HepG2 (cell line): ENCODE data around the gene SLC28A1.

ENCODE experiments used
- ASH2L ChIP-seq: fragments of 300-600, 200-600 bp; sonication (generic); IDR thresholded peaks from 2 replicates; pipeline ENCODE4 v1.7.0; 2017; ENCODE audit warnings: low read depth, mild to moderate bottlenecking, moderate library complexity, mixed read lengths, low read length; ENCODE audit not compliant: insufficient read length
- NFE2L2 ChIP-seq: fragments of 150-350 bp; IDR thresholded peaks from 2 replicates; pipeline ENCODE4 v1.6.1; 2014; ENCODE audit warnings: low read length
- YY1 ChIP-seq: IDR thresholded peaks from 2 replicates; pipeline ENCODE4 v1.6.1; 2011; ENCODE audit warnings: low read length, low read depth, moderate library complexity, mild to moderate bottlenecking; ENCODE audit not compliant: insufficient read depth, insufficient replicate concordance
- TF ChIP-seq, protein P1 (sequence below): sonication (generic); formaldehyde crosslinking; IDR thresholded peaks from 2 replicates; pipeline ENCODE4 v1.5.0; 2020; ENCODE audit warnings: missing genetic modification reagents
- TF ChIP-seq, protein P2 (sequence below): sonication (generic); formaldehyde crosslinking; IDR thresholded peaks from 2 replicates; pipeline ENCODE4 v1.5.0; 2020; ENCODE audit warnings: mild to moderate bottlenecking, missing genetic modification reagents, moderate library complexity
- TF ChIP-seq, protein P3 (sequence below): sonication (generic); formaldehyde crosslinking; IDR thresholded peaks from 2 replicates; pipeline ENCODE4 v1.4.0; 2020; ENCODE audit warnings: missing genetic modification reagents
- TF ChIP-seq, protein P4 (sequence below): sonication (generic); formaldehyde crosslinking; IDR thresholded peaks from 2 replicates; pipeline ENCODE4 v1.8.1; 2023; ENCODE audit warnings: mild to moderate bottlenecking, missing genetic modification reagents

DNA sequence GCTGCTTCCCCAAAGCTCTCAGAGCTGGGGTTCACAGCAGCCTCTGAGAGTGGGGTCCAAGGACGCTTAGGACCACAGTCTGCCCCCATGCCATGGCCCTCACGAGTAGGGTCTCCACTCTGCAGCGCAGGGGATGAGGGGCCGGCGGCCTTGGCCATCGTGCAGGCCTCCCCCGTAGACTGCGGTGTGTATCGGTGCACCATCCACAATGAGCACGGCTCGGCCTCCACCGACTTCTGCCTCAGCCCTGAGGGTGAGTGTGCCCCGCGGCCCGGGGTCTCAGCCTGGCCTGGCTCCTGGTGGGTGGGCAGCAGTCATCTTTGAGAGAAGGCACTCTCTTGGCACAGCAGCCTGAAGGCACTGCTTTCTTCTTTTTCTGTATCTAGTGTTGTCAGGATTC lies 24.8 kb upstream of the SLC28A1 start:
- TF ChIP-seq, protein P1, sequence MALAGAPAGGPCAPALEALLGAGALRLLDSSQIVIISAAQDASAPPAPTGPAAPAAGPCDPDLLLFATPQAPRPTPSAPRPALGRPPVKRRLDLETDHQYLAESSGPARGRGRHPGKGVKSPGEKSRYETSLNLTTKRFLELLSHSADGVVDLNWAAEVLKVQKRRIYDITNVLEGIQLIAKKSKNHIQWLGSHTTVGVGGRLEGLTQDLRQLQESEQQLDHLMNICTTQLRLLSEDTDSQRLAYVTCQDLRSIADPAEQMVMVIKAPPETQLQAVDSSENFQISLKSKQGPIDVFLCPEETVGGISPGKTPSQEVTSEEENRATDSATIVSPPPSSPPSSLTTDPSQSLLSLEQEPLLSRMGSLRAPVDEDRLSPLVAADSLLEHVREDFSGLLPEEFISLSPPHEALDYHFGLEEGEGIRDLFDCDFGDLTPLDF (CRISPR knock-in tag): no peak
- TF ChIP-seq, protein P2, sequence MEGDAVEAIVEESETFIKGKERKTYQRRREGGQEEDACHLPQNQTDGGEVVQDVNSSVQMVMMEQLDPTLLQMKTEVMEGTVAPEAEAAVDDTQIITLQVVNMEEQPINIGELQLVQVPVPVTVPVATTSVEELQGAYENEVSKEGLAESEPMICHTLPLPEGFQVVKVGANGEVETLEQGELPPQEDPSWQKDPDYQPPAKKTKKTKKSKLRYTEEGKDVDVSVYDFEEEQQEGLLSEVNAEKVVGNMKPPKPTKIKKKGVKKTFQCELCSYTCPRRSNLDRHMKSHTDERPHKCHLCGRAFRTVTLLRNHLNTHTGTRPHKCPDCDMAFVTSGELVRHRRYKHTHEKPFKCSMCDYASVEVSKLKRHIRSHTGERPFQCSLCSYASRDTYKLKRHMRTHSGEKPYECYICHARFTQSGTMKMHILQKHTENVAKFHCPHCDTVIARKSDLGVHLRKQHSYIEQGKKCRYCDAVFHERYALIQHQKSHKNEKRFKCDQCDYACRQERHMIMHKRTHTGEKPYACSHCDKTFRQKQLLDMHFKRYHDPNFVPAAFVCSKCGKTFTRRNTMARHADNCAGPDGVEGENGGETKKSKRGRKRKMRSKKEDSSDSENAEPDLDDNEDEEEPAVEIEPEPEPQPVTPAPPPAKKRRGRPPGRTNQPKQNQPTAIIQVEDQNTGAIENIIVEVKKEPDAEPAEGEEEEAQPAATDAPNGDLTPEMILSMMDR: no peak
- no peak for TF ChIP-seq ASH2L
- TF ChIP-seq, protein P3, sequence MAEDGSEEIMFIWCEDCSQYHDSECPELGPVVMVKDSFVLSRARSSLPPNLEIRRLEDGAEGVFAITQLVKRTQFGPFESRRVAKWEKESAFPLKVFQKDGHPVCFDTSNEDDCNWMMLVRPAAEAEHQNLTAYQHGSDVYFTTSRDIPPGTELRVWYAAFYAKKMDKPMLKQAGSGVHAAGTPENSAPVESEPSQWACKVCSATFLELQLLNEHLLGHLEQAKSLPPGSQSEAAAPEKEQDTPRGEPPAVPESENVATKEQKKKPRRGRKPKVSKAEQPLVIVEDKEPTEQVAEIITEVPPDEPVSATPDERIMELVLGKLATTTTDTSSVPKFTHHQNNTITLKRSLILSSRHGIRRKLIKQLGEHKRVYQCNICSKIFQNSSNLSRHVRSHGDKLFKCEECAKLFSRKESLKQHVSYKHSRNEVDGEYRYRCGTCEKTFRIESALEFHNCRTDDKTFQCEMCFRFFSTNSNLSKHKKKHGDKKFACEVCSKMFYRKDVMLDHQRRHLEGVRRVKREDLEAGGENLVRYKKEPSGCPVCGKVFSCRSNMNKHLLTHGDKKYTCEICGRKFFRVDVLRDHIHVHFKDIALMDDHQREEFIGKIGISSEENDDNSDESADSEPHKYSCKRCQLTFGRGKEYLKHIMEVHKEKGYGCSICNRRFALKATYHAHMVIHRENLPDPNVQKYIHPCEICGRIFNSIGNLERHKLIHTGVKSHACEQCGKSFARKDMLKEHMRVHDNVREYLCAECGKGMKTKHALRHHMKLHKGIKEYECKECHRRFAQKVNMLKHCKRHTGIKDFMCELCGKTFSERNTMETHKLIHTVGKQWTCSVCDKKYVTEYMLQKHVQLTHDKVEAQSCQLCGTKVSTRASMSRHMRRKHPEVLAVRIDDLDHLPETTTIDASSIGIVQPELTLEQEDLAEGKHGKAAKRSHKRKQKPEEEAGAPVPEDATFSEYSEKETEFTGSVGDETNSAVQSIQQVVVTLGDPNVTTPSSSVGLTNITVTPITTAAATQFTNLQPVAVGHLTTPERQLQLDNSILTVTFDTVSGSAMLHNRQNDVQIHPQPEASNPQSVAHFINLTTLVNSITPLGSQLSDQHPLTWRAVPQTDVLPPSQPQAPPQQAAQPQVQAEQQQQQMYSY (CRISPR knock-in tag): no peak
- TF ChIP-seq YY1: no peak
- TF ChIP-seq, protein P4, sequence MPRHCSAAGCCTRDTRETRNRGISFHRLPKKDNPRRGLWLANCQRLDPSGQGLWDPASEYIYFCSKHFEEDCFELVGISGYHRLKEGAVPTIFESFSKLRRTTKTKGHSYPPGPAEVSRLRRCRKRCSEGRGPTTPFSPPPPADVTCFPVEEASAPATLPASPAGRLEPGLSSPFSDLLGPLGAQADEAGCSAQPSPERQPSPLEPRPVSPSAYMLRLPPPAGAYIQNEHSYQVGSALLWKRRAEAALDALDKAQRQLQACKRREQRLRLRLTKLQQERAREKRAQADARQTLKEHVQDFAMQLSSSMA: no peak
- TF ChIP-seq NFE2L2: no peak
